Trophoblast cell (in vitro differentiated cells and primary cell): ENCODE results near the gene SCO1.
"Not testable (repeated sequence)": the region's sequence is repeated elsewhere in the genome, so short reads cannot be mapped to it uniquely, and the experiment has no call there.

Source experiments
- DNase-seq, 2 donors: peaks; one replicate each; pipeline ENCODE4 v3.0.0-alpha.2; 2016
- H2AFZ ChIP-seq: 2 replicates; pipeline ENCODE4 v1.6.1; 2013; ENCODE audit warnings: low read length, moderate library complexity, mild to moderate bottlenecking; ENCODE audit not compliant: insufficient read depth, poor library complexity
- H2AK5ac ChIP-seq: 2 replicates; pipeline ENCODE4 v1.6.1; 2013; ENCODE audit warnings: mild to moderate bottlenecking, low read length
- H2BK120ac ChIP-seq: 2 replicates; pipeline ENCODE4 v1.6.1; 2013; ENCODE audit warnings: low read length, mild to moderate bottlenecking, moderate library complexity; ENCODE audit not compliant: insufficient read depth, poor library complexity
- H2BK12ac ChIP-seq: 2 replicates; pipeline ENCODE4 v1.6.1; 2013; ENCODE audit warnings: mild to moderate bottlenecking, low read length, moderate library complexity
- H2BK5ac ChIP-seq: 2 replicates; pipeline ENCODE4 v1.6.1; 2013; ENCODE audit warnings: low read length, low read depth, moderate library complexity, mild to moderate bottlenecking; ENCODE audit not compliant: poor library complexity
- H3K14ac ChIP-seq: 2 replicates; pipeline ENCODE4 v1.6.1; 2013; ENCODE audit warnings: mild to moderate bottlenecking, low read length
- H3K18ac ChIP-seq: 2 replicates; pipeline ENCODE4 v1.6.1; 2013; ENCODE audit warnings: mild to moderate bottlenecking, low read length
- H3K23ac ChIP-seq: 2 replicates; pipeline ENCODE4 v1.6.1; 2013; ENCODE audit warnings: low read length
- H3K27ac ChIP-seq: 2 replicates; pipeline ENCODE4 v1.5.1; 2013; ENCODE audit warnings: low read depth, mild to moderate bottlenecking, inconsistent platforms, low read length, moderate library complexity
- H3K27me3 ChIP-seq: 2 replicates; pipeline ENCODE4 v1.6.1; 2013; ENCODE audit warnings: inconsistent platforms, mild to moderate bottlenecking, low read length, moderate library complexity; ENCODE audit not compliant: insufficient read depth
- H3K36me3 ChIP-seq, 2 experiments: 1 replicate in 1 of 2; 2 replicates in 1 of 2; pipeline ENCODE4 v1.6.1; 2013; ENCODE audit warnings: low read length in 2 of 2, mild to moderate bottlenecking in 2 of 2, moderate library complexity in 1 of 2; ENCODE audit not compliant: insufficient read depth in 2 of 2, control insufficient read depth in 1 of 2
- H3K4ac ChIP-seq: 2 replicates; pipeline ENCODE4 v1.6.1; 2013; ENCODE audit warnings: low read depth, mild to moderate bottlenecking, low read length, moderate library complexity
- H3K4me1 ChIP-seq, 2 experiments: 1 replicate in 1 of 2; 2 replicates in 1 of 2; pipeline ENCODE4 v1.6.1; 2013; ENCODE audit warnings: low read length in 2 of 2, mild to moderate bottlenecking in 2 of 2, moderate library complexity in 1 of 2; ENCODE audit not compliant: insufficient read depth in 2 of 2, control insufficient read depth in 1 of 2
- H3K4me2 ChIP-seq: 2 replicates; pipeline ENCODE4 v1.6.1; 2013; ENCODE audit warnings: inconsistent platforms, mild to moderate bottlenecking, low read length, moderate library complexity
- H3K4me3 ChIP-seq: 2 replicates; pipeline ENCODE4 v1.5.1; 2013; ENCODE audit warnings: mild to moderate bottlenecking, low read depth, low read length, inconsistent platforms
- H3K79me1 ChIP-seq: one replicate; pipeline ENCODE4 v1.6.1; 2013; ENCODE audit warnings: low read length
- H3K79me2 ChIP-seq: 2 replicates; pipeline ENCODE4 v1.6.1; 2013; ENCODE audit warnings: low read length, mild to moderate bottlenecking; ENCODE audit not compliant: control insufficient read depth, insufficient read depth, poor library complexity
- H3K9ac ChIP-seq: 2 replicates; pipeline ENCODE4 v1.6.1; 2013; ENCODE audit warnings: mild to moderate bottlenecking, low read length
- H3K9me3 ChIP-seq: 2 replicates; pipeline ENCODE4 v1.6.1; 2013; ENCODE audit warnings: low read depth, mild to moderate bottlenecking, control low read depth, inconsistent platforms, low read length; ENCODE audit not compliant: insufficient read depth
- H4K12ac ChIP-seq: 2 replicates; pipeline ENCODE4 v1.6.1; 2013; ENCODE audit warnings: low read depth, mild to moderate bottlenecking, low read length, moderate library complexity
- H4K8ac ChIP-seq: 2 replicates; pipeline ENCODE4 v1.6.1; 2013; ENCODE audit warnings: low read depth, mild to moderate bottlenecking, low read length, moderate library complexity
- H4K91ac ChIP-seq: one replicate; pipeline ENCODE4 v1.6.1; 2013; ENCODE audit warnings: low read depth, mild to moderate bottlenecking, low read length, moderate library complexity
- WGBS: extraction: QIAGEN DNeasy Blood & Tissue Kit; methylation state at CpG from one replicate; pipeline ENCODE4 v1.1.7; 2013; ENCODE audit warnings: missing lambda C conversion rate; ENCODE audit not compliant: insufficient read length, insufficient coverage; ENCODE audit errors: extremely low coverage; 5-methylcytosine and 5-hydroxymethylcytosine counted together

Gene SCO1

DNA sequence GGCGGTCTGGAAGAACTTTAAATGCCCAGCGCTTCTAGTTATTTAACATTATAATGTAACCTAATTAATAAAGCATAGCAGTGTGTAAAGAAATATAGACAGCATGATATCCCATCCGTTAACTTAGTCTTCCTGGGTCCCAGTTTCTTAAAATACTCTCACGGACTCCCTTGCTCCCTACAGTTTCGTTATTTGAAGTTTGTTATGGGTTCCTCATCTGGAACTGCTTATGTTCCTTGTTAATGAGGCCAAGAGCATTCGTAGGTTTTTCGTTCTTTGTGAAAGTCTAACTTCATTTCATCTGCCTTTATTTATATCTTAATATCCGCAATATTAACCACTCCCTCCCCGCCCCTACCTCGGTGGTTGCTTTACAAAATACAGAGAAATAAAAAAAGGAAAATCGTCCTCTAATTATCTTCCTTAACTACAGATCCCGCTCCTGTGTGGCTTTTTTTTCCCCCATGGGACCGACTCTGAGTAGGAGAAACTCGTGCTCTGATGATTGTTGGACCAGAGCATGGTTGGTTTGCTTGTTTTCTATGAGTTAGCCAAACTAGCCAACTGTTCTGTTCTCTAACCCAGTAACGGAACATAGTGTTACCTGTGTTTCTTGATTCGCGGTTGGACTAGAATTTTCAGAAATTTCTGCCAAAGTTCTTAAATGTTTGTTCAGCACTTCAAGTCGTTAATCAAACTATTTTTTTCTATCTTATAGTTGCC is 924 bp upstream of the SCO1 start:
- WGBS: no CpG with 5 or more reads among the region's 18 CpGs
- peak overlapping the region; percentile 99 for H3K4me3 ChIP-seq
- no peaks in the 10 kb centered on the region for H3K9me3 ChIP-seq
- peaks cover 0 to 2% of the 10 kb centered on the region in 2 experiments for H3K4me1 ChIP-seq
- peak overlapping the region; percentile 50 for H4K91ac ChIP-seq
- H3K27me3 ChIP-seq: no peaks in the 10 kb centered on the region
- no peak overlapping the region for H3K23ac ChIP-seq
- no peak overlapping the region for H2BK5ac ChIP-seq
- H2AFZ ChIP-seq: no peak overlapping the region
- H4K8ac ChIP-seq: peak overlapping the region; percentile 9
- peaks cover 9% of the 10 kb centered on the region for H3K79me2 ChIP-seq
- H4K12ac ChIP-seq: no peak overlapping the region
- DNase-seq: peak in 1 of 2 donors; percentile 8
- H3K79me1 ChIP-seq: peaks cover 9% of the 10 kb centered on the region
- H2BK120ac ChIP-seq: no peak overlapping the region
- no peak overlapping the region for H3K18ac ChIP-seq
- H2BK12ac ChIP-seq: no peak overlapping the region
- peaks cover 3 to 8% of the 10 kb centered on the region in 2 experiments for H3K36me3 ChIP-seq
- peak overlapping the region; percentile 59 for H3K4me2 ChIP-seq
- H3K14ac ChIP-seq: no peak overlapping the region
- H3K9ac ChIP-seq: no peak overlapping the region
- H2AK5ac ChIP-seq: no peak overlapping the region
- peak overlapping the region; percentile 99 for H3K27ac ChIP-seq
- H3K4ac ChIP-seq: no peak overlapping the region

DNA sequence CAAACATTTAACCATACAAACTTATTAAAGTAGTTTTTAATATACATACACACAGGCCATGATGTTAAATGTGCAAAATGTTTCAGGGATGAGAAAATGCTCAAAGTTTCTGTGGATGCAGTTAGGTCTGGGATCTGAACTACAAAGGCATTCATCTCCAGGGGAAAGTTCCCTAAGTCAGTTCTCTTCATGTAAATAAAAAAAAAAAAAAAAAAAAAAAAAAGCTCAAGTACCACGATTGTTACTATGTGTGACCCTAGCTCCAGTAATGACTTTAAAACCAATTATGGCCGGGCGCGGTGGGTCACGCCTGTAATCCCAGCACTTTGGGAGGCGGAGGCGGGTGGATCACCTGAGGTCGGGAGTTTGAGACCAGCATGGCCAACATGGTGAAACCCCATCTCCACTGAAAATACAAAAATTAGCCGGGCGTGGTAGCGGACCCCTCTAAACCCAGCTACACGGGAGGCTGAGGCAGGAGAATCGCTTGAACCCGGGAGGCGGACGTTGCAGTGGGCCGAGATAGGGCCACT is 1.4 kb downstream of the SCO1 start:
- H2BK5ac ChIP-seq, H3K27ac ChIP-seq, H3K4ac ChIP-seq, H2AFZ ChIP-seq, H3K79me2 ChIP-seq, H3K4me3 ChIP-seq, H3K9ac ChIP-seq, H4K91ac ChIP-seq, H2AK5ac ChIP-seq, H3K18ac ChIP-seq, H2BK120ac ChIP-seq, H3K4me1 ChIP-seq, H2BK12ac ChIP-seq, H4K12ac ChIP-seq, H4K8ac ChIP-seq, H3K79me1 ChIP-seq, H3K27me3 ChIP-seq, H3K9me3 ChIP-seq, H3K23ac ChIP-seq, H3K14ac ChIP-seq: not testable (repeated sequence)
- no CpG with 5 or more reads among the region's 17 CpGs for WGBS
- H3K36me3 ChIP-seq: peaks cover 8 to 18% of the 10 kb centered on the region in 2 experiments
- DNase-seq: peak; percentile 42 to 58
- H3K4me2 ChIP-seq: peak overlapping the region; percentile 78

DNA sequence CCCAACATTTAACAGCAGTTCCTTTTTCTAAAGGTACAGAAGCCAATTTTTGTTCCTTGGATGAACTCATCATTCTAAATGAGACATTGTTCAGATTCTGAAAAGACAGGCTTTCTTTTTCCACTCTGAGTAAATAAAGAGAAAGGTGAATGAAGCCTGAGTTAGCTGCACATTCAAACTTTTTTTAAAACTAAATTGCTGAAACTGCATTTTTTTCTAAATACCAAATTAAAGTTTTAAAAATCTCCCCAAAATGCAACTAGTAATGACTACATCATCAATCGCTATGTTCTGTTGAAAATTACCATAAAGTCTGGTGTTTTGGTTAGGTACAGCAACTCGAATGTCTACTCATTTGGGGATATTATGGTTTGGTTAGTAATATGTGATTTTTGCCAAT is 9.8 kb downstream of the SCO1 start:
- Histone ChIP-seq H4K8ac (no peak overlapping the region), H3K79me2 (no peaks in the 10 kb centered on the region), H2BK120ac (no peak overlapping the region), H3K4ac (no peak overlapping the region), H3K27ac (no peak overlapping the region), H3K4me2 (no peak overlapping the region), H4K12ac (no peak overlapping the region), H2BK5ac (no peak overlapping the region), H3K4me3 (no peak overlapping the region), H2BK12ac (no peak overlapping the region), H3K9me3 (no peaks in the 10 kb centered on the region), H3K4me1 (no peaks in the 10 kb centered on the region), H3K14ac (no peak overlapping the region), H3K9ac (no peak overlapping the region), H3K79me1 (no peaks in the 10 kb centered on the region), H3K23ac (no peak overlapping the region), H3K27me3 (no peaks in the 10 kb centered on the region), H2AK5ac (no peak overlapping the region), H3K36me3 (peaks cover 15 to 24% of the 10 kb centered on the region in 2 experiments), H3K18ac (no peak overlapping the region), H2AFZ (no peak overlapping the region), H4K91ac (no peak overlapping the region)
- no CpG with 5 or more reads among the region's 2 CpGs for WGBS
- no peak for DNase-seq

DNA sequence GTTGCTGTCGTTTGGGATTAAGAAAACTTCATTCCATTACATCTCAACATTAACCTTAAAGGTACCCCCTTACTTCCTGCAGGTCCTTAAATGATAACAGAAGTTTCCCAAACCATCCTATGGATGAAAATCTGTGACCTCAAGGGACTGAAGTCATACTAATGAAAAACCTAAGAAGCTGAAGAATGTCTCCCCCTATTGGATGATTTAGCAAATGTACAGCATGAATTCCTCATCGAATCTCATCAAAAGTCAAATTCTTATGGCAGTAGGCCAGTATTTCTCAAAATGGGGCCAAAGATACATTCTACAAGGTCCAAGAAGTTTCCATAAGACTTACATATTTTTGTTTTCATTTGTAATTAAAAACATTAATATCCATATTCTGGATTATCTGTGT is 13.5 kb downstream of the SCO1 start:
- no peak overlapping the region for H2BK120ac ChIP-seq

More for the DNA sequence above, 13.5 kb downstream of the SCO1 start:
- no CpG with 5 or more reads among the region's 2 CpGs for WGBS
- no peaks in the 10 kb centered on the region for H3K79me1 ChIP-seq
- no peak overlapping the region for H2AK5ac ChIP-seq
- H3K9me3 ChIP-seq: no peaks in the 10 kb centered on the region
- DNase-seq: peak in 1 of 2 donors; percentile 54
- H3K36me3 ChIP-seq: peaks cover 21 to 29% of the 10 kb centered on the region in 2 experiments
- no peak overlapping the region for H4K8ac ChIP-seq
- H3K27ac ChIP-seq: no peak overlapping the region
- H3K27me3 ChIP-seq: no peaks in the 10 kb centered on the region
- H3K4me2 ChIP-seq: no peak overlapping the region
- peaks cover 0 to 3% of the 10 kb centered on the region in 2 experiments for H3K4me1 ChIP-seq
- H3K23ac ChIP-seq: no peak overlapping the region
- no peak overlapping the region for H3K18ac ChIP-seq
- H3K4ac ChIP-seq: no peak overlapping the region
- no peak overlapping the region for H4K12ac ChIP-seq
- no peak overlapping the region for H3K4me3 ChIP-seq
- no peak overlapping the region for H2AFZ ChIP-seq
- no peak overlapping the region for H3K14ac ChIP-seq
- no peak overlapping the region for H4K91ac ChIP-seq
- H2BK5ac ChIP-seq: no peak overlapping the region
- H3K79me2 ChIP-seq: no peaks in the 10 kb centered on the region
- no peak overlapping the region for H3K9ac ChIP-seq
- no peak overlapping the region for H2BK12ac ChIP-seq
